OCI-LY7 (cell line): ENCODE results near the gene ZFP36L1.

ENCODE experiments used
- CTCF ChIP-seq: fragments of 200-600 bp; sonication (generic); conservative IDR thresholded peaks from 2 replicates; pipeline ENCODE4 v1.5.1; 2014; ENCODE audit warnings: mild to moderate bottlenecking, antibody characterized with exemption, low read length, moderate library complexity, mixed read lengths
- EZH2phosphoT487 ChIP-seq: fragments of 200-600 bp; sonication (generic); IDR thresholded peaks from 2 replicates; pipeline ENCODE4 v1.6.1; 2018; ENCODE audit warnings: low read depth, borderline replicate concordance, mild to moderate bottlenecking, mixed run types, antibody characterized with exemption, low read length, moderate library complexity, mixed read lengths

- no peak for TF ChIP-seq CTCF
- TF ChIP-seq EZH2phosphoT487: no peak
Observed at GRCh38 chr14:68748260-68748659, 44.6 kb downstream of the ZFP36L1 start.
